DMS 273 treated with DMSO at 0.1 percent for 48 hours (cell line): ENCODE results near the gene RAD23A.

Experiments
- DNase-seq: peaks from one replicate; lab custom pipeline; 2025; lab: John Stamatoyannopoulos, UW

Gene RAD23A

GRCh38 chr19:12984683-12985048, 39.0 kb downstream of the RAD23A start:
- DNase-seq = no peak

- DNase-seq = no peak
Measured at GRCh38 chr19:12985049-12985776, 39.6 kb downstream of the RAD23A start.

- no peak for DNase-seq
Measured at GRCh38 chr19:12986726-12987125, 41.1 kb downstream of the RAD23A start.

GRCh38 chr19:12987190-12987589, 41.5 kb downstream of the RAD23A start:
- DNase-seq = no peak

- no peak for DNase-seq
Measured at GRCh38 chr19:12987781-12988180, 42.1 kb downstream of the RAD23A start.

- DNase-seq = no peak
Measured at GRCh38 chr19:12990431-12990830, 44.8 kb downstream of the RAD23A start.

- DNase-seq = no peak
Measured at GRCh38 chr19:12990853-12991252, 45.2 kb downstream of the RAD23A start.

GRCh38 chr19:12991296-12991695, 45.6 kb downstream of the RAD23A start:
- DNase-seq = no peak

- no peak for DNase-seq
Measured at GRCh38 chr19:12992729-12993128, 47.1 kb downstream of the RAD23A start.

- no peak for DNase-seq
Measured at GRCh38 chr19:12993562-12993961, 47.9 kb downstream of the RAD23A start.

GRCh38 chr19:12994701-12995595, 49.3 kb downstream of the RAD23A start, which contains the start of gene NFIX:
Gene NFIX (plus strand): TSS chr19:12995475. CDS start chr19:12995838, 363 bp downstream.
- no peak for DNase-seq

- no peak for DNase-seq
Measured at GRCh38 chr19:12995596-12996405, 50.1 kb downstream of the RAD23A start.

GRCh38 chr19:12996406-12997094, 50.9 kb downstream of the RAD23A start:
- DNase-seq = no peak

- no peak for DNase-seq
Measured at GRCh38 chr19:12997179-12997966, 51.7 kb downstream of the RAD23A start.

- DNase-seq = no peak
Measured at GRCh38 chr19:12997967-12998940, 52.6 kb downstream of the RAD23A start.

GRCh38 chr19:13001166-13001501, 55.5 kb downstream of the RAD23A start:
- no peak for DNase-seq

- DNase-seq = no peak
Measured at GRCh38 chr19:13001502-13002165, 56.0 kb downstream of the RAD23A start.

GRCh38 chr19:13002166-13002898, 56.7 kb downstream of the RAD23A start:
- DNase-seq = no peak

GRCh38 chr19:13003081-13003480, 57.4 kb downstream of the RAD23A start:
- no peak for DNase-seq
